Activated CD8-positive, alpha-beta memory T cell treated with anti-CD3 and anti-CD28 coated beads, Interleukin-2, amount 50 U/mL, for 48 hours (primary cell): ENCODE results near the gene BICD1.
"Not testable (repeated sequence)": the region's sequence is repeated elsewhere in the genome, so short reads cannot be mapped to it uniquely, and the experiment has no call there.

Source experiments
- DNase-seq: peaks from one replicate; pipeline ENCODE4 v3.0.0-alpha.2; 2020

Gene BICD1

DNA sequence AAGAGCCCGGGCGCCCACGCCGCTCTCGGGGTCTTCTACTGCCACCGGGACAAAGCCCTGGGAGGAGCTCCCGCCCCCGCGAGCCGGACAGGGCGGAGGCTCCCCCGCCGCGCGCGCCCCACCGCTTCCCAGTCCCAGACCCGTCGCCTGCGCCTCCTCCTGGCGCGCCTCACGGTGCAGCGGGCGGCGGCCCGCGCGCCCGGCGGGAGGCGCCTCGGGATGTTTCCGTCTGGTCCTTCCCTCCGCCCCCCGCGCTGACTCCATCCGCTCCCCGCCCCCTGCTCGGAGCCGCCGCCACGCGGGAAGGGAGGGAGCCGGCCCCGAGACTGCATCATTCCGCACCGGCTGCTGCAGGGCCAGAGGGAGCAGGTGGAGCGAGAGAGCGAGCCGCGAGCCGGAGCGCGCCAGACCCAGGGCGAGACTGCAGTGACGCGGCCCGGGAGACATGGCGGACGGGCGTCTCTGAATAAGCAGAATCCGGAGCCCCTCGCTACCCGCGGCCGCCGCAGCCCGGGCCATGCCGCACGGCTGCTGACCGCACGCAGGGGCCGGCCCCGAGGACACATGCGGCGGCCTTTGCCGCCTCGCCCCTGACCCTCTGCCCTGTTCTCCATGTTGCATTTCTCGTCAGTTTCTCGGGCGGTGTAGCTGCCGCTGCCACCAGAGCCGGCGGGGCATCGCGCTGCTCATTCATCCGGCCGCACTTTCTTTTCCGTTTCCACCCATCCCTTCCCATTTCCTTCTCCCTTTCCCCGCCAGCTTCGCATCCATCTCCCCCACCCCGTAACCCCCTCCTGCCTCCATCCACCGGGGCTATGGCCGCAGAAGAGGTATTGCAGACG is at the start of gene BICD1:
TSS of gene BICD1 (plus strand) at position 331 of the 842 bp plus-strand sequence. CDS start at position 816, 485 bp downstream.
- DNase-seq, result peak; percentile 87

DNA sequence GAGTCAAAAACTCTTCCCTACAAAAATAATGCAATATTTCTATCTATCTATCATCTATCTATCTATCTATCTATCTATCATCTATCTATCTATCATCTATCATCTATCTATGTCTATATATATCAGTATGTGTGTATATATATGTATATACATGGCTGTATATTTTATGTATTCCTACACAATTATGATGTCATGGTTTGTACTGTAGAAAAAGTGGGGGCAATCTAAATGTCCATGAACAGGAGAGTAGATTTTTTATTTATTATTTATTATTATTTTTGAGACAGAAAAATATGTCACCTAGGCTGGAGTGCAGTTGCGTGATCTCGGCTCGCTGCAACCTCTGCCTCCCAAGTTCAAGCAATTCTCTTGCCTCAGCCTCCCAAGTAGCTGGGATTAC is 45.6 kb upstream of the BICD1 start:
- no peak for DNase-seq

DNA sequence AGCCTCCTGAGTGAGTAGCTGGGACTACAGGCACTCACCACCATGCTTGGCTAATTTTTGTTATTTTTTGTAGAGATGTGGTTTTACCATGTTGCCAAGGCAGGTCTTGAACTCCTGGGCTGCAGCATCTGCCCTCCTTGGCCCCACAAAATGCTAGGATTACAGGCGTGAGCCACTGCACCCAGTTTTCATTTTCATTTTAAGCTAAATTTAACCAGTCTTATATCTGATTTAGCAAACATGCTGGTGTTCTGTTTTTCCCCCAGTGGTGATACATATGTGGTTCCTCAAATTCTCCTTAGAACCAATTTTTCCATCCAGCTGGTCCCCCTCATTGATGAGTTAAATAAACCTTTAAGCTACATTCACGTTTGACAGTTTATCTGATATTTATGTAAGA is 43.8 kb upstream of the BICD1 start:
- no peak for DNase-seq

DNA sequence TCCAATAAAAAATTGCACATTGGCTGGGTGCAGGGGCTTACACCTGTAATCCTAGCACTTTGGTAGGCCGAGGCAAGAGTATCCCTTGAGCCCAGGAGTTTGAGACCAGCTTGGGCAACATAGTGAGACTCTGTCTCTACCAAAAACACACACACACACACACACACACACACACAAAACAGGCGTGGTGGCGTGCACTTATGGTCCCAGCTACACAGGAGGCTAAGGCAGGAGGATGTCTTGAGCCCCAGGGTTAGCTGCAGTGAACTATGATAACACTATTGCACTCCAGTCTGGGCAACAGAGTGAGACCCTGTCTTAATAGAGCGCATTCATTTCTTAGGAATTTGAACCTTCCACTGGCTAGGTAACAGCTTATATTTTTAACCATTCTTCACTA is 42.9 kb upstream of the BICD1 start:
- DNase-seq, result no peak

DNA sequence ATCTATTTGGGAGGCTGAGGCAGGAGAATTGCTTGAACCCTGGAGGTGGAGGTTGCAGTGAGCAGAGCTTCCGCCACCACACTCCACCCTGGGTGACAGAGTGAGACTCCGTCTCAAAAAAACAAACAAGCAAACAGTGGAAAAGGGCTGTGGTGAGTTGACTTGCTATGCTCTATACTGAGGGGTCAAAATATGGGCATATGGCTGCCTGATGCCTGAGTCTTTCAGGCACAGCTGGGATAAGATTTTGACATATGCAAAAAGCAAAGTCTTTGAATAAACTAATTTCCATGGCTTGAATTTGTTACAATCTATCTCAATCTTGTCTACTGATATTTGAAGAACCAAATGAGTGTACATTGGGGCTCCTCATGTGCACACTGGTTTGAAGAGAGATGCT is 40.4 kb upstream of the BICD1 start:
- no peak for DNase-seq

DNA sequence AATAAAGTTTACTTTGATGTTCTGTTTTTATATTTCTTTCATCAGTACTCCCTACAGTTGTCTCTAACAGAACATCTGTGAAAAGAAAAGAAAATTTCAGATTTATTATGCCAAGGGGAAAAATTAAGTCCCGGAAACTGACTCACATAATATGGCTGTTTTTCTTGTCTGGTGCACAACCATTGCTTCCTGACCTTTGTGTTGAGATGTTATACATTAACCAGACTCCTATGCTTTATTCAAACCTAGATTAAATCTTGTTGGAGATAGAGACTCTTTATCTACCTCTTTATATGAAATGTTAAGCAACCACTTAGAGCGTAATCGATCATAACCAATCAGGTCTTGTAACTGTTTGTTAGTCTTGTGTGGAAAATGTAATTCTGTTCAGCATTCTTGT is 37.6 kb upstream of the BICD1 start:
- DNase-seq, result no peak

DNA sequence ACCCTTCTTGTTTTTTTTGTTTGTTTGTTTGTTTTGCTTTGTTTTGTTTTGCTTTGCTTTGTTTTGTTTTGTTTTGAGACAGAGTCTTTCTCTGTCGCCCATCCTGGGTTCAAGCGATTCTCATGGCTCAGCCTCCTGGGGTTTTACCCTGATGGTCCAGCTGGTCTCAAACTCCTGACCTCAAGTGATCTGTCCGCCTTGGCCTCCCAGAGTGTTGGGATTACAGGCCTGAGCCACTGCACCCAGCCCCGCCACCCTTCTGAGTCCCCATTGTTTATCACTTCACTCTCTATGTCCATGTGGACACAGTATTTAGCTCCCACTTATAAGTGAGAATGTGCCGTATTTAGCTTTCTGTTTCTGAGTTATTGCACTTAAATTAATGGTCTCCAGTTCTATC is 36.9 kb upstream of the BICD1 start:
- no peak for DNase-seq

DNA sequence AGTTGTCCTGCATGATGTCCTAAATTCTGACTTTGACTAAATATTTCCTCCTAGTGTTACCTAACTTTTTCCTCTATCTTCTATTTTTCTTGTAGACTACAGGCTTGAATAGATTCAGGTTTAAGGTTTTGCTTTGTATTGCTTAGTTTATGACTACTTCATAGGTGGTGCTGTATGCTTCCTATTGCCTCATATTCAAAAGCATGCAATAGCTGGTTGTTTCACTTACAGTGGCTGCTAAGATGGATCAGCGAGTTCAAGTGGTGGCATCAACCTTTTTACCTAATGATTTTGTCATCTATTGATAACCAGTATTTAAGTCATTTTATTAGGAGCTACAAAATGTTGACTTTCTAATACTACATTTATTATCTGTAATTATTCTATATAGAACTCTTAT is 36.3 kb upstream of the BICD1 start:
- no peak for DNase-seq

DNA sequence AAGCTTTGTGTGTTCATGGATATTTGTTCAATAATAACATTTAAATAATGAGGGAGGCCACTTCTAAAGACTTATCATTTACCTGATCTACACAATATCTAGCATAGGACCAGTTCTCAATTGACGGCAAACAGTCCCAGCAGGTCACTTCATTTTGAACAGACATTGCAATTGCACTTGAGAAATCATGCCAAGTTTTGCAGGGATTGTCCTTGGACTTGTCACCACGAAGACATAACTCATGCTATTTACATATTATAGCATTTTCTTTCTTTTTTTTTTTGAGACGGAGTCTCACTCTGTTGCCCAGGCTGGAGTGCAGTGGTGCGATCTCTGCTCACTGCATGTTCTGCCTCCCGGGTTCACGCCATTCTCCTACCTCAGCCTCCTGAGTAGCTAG is 34.5 kb upstream of the BICD1 start:
- no peak for DNase-seq

GRCh38 chr12:32074432-32074831 is 32.2 kb upstream of the BICD1 start:
- DNase-seq, result no peak

GRCh38 chr12:32076941-32077340 is 29.7 kb upstream of the BICD1 start:
- no peak for DNase-seq

GRCh38 chr12:32080435-32080834 is 26.2 kb upstream of the BICD1 start:
- DNase-seq, result no peak

- DNase-seq, result no peak
Observed at GRCh38 chr12:32083489-32083888, 23.2 kb upstream of the BICD1 start.

DNA sequence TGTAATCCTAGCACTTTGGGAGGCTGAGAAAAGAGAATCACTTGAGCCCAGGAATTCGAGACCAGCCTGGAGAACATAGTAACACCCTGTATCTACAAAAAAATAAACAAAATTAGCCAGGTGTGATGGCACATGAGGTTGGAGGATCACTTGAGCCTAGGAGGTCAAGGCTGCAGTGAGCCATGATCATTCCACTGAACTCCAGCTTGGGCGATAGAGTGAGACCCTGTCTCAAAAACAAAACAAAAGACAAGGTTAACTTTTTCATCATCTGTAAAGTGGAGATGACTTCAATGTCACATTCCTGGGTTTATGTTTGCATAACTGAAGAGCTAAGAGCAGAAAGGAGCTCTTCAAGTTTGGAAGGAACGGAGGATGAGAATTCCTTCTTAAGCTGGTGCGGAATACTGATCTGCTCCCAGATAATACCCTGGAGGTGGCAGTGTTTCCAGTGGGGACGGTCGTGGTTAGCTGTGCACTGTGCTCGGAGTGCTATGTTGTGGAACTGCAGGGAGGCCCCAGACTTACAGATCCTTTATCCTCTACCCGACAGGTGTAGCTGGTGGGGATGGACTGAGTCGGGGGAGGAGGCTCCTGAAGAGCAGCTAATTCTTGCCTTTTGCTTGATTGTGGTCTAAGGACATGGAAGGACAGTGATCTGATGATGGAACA is 22.5 kb upstream of the BICD1 start:
- no peak for DNase-seq

DNA sequence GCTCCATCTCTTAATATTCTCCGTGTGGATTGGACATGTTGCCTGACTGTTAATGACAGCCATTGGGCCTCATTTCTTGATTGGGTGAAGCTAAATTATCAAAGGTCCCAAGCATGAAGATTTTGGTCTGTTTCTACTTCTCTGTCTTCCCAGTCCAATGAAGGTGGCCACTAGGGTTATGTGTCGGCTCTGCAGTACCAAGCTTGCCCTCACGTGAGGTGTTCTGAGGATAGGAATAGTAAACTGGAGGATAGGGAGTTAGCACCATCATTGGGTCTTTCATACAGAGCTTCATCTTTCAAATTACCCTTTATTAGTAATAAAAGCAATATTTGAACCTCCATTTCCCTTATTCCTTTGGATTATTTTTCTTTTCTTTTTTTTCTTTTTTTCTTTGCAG is 21.9 kb upstream of the BICD1 start:
- DNase-seq, result no peak

DNA sequence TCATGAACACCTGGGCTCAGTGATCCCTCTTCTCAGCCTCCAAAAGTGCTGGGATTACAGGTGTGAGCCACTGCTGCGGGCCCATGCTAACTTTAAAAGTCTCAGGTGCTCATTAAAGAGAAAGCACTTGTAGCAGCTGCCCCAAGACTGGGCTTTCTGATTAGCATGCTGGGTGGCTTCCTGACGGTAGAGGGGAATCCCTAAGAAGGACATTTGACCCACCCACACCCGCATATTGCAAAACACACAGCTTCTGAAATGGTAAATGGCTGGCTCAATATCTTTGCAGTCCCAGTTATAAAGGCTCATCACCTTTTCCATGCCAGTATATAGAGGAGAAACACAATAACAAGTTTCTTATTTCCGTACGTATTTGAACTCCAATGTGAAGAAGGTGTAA is 19.3 kb upstream of the BICD1 start:
- DNase-seq, result no peak

DNA sequence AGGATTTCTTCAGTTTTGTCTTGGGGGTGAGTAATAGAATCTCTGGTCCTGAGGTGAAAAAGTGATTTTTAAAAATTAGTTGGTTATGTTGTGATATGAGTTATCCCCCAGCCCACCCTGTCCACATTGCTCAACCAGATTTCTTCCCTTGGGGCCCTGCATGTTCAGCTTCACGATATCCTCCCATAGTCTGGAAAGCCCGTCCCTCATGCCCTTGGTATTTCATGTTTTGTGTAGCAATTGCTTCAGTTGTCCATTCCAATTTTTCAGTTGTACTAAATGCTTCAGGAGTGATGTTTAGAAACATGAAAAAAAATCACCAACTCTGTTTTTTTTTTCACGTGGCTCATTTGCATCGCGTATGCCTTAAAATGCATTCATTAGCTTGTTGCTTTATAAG is 17.5 kb upstream of the BICD1 start:
- no peak for DNase-seq

- DNase-seq, result no peak
Observed at GRCh38 chr12:32089586-32089985, 17.1 kb upstream of the BICD1 start.

DNA sequence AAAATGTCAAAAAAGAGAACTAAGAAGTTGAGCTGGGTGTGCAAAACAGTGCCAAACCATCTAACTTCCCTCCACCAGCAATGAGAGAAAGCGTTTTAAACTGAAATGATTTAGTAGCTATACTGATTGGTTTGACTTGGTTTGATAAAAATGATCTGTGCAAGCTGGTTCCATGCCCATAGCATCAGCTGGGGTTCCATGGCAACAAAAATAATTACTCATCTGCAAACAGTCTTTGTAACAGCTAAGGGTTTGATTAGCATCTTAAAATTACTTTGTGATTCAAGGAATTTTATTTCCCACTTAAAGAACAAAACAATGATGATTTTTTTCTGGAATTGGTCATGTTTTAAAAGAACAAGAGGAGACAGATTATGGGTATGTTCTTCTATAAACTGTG is 15.0 kb upstream of the BICD1 start:
- no peak for DNase-seq

DNA sequence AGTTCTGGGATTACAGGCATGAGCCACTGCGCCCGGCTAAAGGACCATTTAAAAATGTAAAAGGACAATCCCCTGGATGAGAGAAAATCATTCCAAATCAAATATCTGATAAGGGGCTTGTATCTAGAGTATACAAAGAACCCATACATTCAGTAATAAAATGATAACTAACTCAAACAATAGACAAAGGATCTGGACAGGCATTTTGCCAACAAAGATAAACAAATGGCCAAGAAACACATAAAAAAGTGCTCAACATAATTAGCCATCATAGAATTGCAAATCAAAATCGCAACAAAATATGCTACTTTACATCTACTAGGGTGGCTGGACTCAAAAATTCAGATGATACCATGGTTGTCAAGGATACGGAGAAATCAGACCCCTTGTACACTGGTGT is 8.5 kb upstream of the BICD1 start:
- no peak for DNase-seq

DNA sequence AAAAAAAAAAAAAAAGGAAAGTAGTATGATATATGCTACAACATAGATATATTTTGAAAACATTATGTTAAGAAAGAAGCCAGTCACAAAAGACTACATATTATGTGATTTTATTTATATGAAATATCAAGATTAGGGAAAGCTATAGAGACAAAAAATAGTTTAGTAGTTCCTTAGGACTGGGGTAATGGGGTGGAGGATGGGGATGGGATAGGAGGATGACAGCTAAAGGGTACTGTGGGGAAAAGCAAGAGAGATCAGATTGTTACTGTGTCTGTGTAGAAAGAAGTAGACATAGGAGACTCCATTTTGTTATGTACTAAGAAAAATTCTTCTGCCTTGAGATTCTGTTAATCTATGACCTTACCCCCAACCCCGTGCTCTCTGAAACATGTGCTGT is 7.4 kb upstream of the BICD1 start:
- DNase-seq, result not testable (repeated sequence)

GRCh38 chr12:32100361-32100760 is 6.3 kb upstream of the BICD1 start:
- DNase-seq, result no peak

DNA sequence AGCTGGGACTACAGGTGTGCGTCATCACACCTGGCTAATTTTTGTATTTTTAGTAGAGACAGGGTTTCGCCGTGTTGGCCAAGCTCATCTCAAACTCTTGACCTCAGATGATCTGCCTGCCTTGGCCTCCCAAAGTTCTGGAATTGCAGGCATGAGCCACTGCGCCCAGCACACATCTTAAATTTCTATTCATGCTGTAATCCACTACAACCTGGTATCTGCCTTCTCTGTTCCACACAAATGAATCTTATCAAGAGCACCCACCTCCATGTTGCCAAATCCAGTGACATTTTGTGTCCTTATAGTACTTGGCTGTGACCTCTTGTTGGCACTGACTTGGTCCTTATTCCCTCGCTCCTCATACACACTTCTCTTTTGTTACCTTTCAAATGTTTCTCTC is 5.8 kb upstream of the BICD1 start:
- no peak for DNase-seq

DNA sequence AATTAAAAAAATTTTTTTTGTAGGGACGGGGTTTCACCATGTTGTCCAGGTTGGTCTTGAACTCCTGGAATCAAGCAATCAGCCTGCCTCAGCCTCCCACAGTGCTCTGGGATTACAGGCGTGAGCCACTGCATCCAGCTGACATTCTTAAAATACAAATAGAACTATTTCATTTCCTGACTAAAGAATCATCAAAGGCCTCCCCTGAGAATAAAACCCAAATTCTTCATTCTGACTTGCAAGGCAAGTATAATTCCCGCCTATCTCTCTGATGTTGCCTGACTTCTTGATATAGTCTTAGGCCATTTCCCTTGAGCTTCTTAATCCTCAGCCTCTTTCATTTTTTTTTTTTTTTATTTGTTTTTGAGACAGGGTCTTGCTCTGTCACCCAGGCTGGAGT is 4.4 kb upstream of the BICD1 start:
- no peak for DNase-seq
